BJ (cell line): ENCODE results near the gene SHLD1. TPM values are rescaled to one million over a fixed set of nuclear protein-coding genes. Genes with fewer than 3 reads are reported as not detected.

Experiments
- CTCF ChIA-PET: fragments of 350-600 bp; formaldehyde crosslinking; extraction: SDS; loops from one replicate; lab custom pipeline; 2021; ENCODE audit warnings: antibody characterized with exemption, inconsistent platforms; lab: Yijun Ruan, JAX
- POLR2A ChIA-PET: fragments of 300-600 bp; sonication (Branson Sonifier 250); formaldehyde crosslinking; extraction: SDS; loops from one replicate; lab custom pipeline; 2021; ENCODE audit warnings: antibody characterized with exemption; lab: Charles Lee
- DNase-seq: peaks from one replicate; pipeline ENCODE4 v3.0.0-alpha.2; 2011; ENCODE audit warnings: low read depth
- H3K27me3 ChIP-seq: 2 replicates; pipeline ENCODE4 v1.6.0; 2011; ENCODE audit warnings: low read length; ENCODE audit not compliant: control insufficient read depth, insufficient read depth
- H3K36me3 ChIP-seq: 2 replicates; pipeline ENCODE4 v1.5.1; 2011; ENCODE audit warnings: low read length; ENCODE audit not compliant: control insufficient read depth, insufficient read depth
- H3K4me3 ChIP-seq: 2 replicates; pipeline ENCODE4 v1.5.1; 2011; ENCODE audit warnings: low read depth, mild to moderate bottlenecking, control low read depth, low read length
- polyA plus RNA-seq: library from polyadenylated mRNA; depleted of rRNA; stranded (reverse); fragments of >200 nt; gene quantifications from 2 replicates; pipeline ENCODE4 v1.2.3, GENCODE V29; 2011
- TF ChIP-seq, protein P1 (sequence below): IDR thresholded peaks from 2 replicates; pipeline ENCODE4 v1.5.1; 2011; ENCODE audit warnings: low read depth, mild to moderate bottlenecking, control low read depth, inconsistent platforms, low read length, moderate library complexity; ENCODE audit not compliant: insufficient read depth

The SHLD1 gene
- polyA plus RNA-seq, 1 experiment: 2.0 TPM

DNA sequence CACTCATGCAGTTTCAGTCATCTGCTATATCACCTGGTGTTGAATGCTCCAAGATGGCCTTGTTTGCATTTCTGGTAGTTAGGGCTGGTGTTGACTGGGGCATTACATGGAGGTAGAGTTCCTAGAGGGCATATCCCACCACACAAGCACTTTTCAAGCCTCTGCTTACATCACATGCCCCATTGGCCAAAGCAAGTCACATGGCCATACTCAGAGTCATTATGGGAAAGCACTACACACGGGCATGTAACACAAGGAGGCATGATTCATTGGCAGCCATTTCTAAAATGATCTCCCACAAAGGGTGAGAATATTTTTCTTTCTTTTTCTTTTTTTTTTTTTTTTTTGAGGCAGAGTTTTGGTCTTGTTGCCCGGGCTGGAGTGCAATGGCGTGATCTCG is 126.9 kb downstream of the SHLD1 start:
- POLR2A ChIA-PET: no interaction called here
- CTCF ChIA-PET: interaction anchor here (0.6 kb wide), 1 partner anchor 127 kb away, joined by 3 read pairs; no protein-coding TSS in a partner anchor
- Histone ChIP-seq H3K4me3 (no peak overlapping the region), H3K36me3 (no peaks in the 10 kb centered on the region), H3K27me3 (peaks cover under 1% of the 10 kb centered on the region; the same call in 1 of the 2 replicates)
- TF ChIP-seq, protein P1, sequence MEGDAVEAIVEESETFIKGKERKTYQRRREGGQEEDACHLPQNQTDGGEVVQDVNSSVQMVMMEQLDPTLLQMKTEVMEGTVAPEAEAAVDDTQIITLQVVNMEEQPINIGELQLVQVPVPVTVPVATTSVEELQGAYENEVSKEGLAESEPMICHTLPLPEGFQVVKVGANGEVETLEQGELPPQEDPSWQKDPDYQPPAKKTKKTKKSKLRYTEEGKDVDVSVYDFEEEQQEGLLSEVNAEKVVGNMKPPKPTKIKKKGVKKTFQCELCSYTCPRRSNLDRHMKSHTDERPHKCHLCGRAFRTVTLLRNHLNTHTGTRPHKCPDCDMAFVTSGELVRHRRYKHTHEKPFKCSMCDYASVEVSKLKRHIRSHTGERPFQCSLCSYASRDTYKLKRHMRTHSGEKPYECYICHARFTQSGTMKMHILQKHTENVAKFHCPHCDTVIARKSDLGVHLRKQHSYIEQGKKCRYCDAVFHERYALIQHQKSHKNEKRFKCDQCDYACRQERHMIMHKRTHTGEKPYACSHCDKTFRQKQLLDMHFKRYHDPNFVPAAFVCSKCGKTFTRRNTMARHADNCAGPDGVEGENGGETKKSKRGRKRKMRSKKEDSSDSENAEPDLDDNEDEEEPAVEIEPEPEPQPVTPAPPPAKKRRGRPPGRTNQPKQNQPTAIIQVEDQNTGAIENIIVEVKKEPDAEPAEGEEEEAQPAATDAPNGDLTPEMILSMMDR: no peak
- DNase-seq: no peak

DNA sequence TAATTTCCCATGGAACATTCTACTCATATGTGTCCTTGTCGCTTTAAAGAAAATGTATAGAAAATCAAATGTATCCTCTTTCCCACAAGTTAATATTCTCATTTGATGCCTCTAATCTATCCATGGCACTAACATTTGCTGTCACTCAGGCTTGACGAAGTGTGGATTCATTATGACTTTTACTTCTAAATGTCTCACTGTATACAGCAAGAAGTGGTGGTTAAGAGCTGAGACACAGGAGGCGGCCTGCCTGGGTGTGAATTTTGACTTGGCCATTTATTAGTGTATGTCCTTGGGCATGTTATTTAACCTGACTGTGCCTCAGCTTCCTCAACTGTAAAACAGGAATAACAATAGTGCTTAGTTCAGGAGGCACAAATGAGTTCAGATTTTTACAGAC is 130.1 kb downstream of the SHLD1 start:
- POLR2A ChIA-PET: no interaction called here
- Histone ChIP-seq H3K4me3 (no peak overlapping the region), H3K36me3 (no peaks in the 10 kb centered on the region), H3K27me3 (peaks cover 2% of the 10 kb centered on the region)
- no peak for DNase-seq
- TF ChIP-seq, protein P1: no peak
- CTCF ChIA-PET: interaction anchor here (1.3 kb wide), 1 partner anchor 351 kb away, joined by 4 read pairs; no protein-coding TSS in a partner anchor

DNA sequence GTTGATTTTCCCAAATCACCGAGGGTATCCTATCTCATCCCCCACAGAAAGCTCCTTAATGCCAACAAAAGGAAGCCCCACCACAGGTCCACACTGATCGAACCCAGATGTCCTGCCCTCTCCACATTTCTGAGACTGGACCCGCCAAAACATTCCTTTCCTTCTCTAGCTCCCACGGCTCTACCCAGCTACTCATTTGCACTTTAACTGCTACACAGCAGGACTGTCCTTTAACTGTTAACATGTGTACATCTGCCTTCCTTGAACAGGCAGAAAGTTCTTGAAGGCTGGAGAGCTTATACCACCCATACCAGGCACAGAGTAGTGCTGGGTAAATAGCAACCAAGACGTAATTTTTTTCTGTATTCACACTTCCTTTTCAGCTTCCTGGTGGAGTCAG is 131.5 kb downstream of the SHLD1 start:
- POLR2A ChIA-PET: no interaction called here

DNA sequence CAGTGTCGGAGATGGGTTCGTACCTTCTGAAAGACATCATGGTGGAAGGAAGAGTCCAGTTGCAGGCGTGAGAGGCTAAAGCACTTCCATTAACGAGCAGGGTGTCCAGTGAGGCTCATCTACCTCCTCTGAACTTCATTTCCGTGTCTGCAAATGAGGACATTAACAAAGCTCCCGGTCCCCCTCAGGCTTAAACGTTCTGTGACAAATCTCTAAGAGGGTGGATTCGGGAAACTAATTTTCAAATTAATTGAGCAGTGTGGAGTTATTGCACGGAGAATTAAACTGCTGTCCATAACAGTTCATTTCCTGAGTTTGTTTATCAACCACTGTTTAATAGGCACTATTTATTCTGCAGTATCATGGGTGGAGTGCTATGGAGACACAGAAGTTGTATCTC is 132.0 kb downstream of the SHLD1 start:
- ChIA-PET POLR2A (no interaction called here), CTCF (no interaction called here)
- no peaks in the 10 kb centered on the region for H3K36me3 ChIP-seq
- no peak overlapping the region for H3K4me3 ChIP-seq
- TF ChIP-seq, protein P1: no peak
- H3K27me3 ChIP-seq: peaks cover 2% of the 10 kb centered on the region
- DNase-seq: no peak

More for the DNA sequence above, 131.5 kb downstream of the SHLD1 start:
- CTCF ChIA-PET: interaction anchor here (1.3 kb wide), 1 partner anchor 353 kb away, joined by 4 read pairs; no protein-coding TSS in a partner anchor
- Histone ChIP-seq H3K27me3 (peaks cover 2% of the 10 kb centered on the region), H3K4me3 (no peak overlapping the region), H3K36me3 (no peaks in the 10 kb centered on the region)
- TF ChIP-seq, protein P1: no peak
- DNase-seq: no peak

DNA sequence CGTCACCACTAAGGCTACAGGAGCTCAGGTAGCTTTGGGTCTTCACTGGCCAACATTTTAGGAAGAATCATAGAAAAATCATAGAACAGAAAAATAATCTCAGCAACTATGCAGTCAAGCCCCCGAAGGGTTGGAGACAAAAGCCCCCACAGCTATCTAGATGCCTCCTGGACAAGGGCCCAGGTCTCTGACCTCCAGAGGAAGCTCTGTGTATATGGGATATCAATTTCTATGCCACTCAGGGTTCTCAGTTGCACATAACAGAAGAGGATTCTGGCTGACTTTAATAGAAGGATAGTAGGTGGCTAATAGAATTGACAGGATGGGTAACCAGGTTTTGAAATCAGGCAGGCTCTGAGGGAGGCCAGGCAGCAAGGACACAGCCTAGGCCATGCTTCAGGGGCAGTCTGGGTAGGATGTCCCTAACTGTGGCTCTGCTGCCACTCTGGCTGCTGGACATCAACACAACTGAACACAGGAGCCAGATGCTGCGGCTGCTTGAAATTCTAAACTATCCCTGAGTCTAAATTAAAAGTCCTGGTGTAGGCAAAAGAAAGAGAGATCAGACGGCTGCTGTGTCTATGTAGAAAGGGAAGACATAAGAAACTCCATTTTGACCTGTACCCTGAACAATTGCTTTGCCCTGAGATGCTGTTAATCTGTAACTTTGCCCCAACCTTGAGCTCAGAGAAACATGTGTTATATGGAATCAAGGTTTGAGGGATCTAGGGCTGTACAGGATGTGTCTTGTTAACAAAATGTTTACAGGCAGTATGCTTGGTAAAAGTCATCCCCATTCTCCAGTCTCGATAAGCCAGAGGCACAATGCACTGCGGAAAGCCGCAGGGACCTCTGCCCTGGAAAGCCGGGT is 134.5 kb downstream of the SHLD1 start:
- TF ChIP-seq, protein P1: no peak
- no peak for DNase-seq
- no peaks in the 10 kb centered on the region for H3K36me3 ChIP-seq
- no peak overlapping the region for H3K4me3 ChIP-seq
- POLR2A ChIA-PET: no interaction called here
- H3K27me3 ChIP-seq: peaks cover 2% of the 10 kb centered on the region
- CTCF ChIA-PET: no interaction called here
